HepG2 (cell line): Measurements from ENCODE around the gene PLCB1. TPM values are rescaled to one million over a fixed set of nuclear protein-coding genes. Genes with fewer than 3 reads are reported as not detected.

Experiments used
- ATAC-seq: fragments of 200-7000 bp; cut with Tn5 transposase; 3 replicates; pipeline ENCODE4 v1.9.1; 2020; ENCODE audit warnings: mild to moderate bottlenecking, moderate library complexity
- BruUV-seq: library from RNA; stranded (reverse); fragments of 400-500 nt; replicated peaks from 2 replicates; lab custom pipeline; 2021; lab: Mats Ljungman, UMichigan
- CTCF ChIA-PET: fragments of 300-600 bp; formaldehyde crosslinking; extraction: SDS; loops from one replicate; lab custom pipeline; 2021; ENCODE audit warnings: low total read pairs, inconsistent platforms, low intra/inter-chr PET ratio; lab: Yijun Ruan, JAX
- POLR2A ChIA-PET: fragments of 350-600 bp; sonication (Branson Sonifier 250); formaldehyde crosslinking; loops from one replicate; lab custom pipeline; 2020; ENCODE audit warnings: antibody characterized with exemption, inconsistent platforms; lab: Yijun Ruan, JAX
- DNase-seq: peaks from one replicate; pipeline ENCODE4 v3.0.0-alpha.2; 2015; ENCODE audit warnings: low spot score
- FAIRE-seq: peaks from 3 replicates; lab custom pipeline; 2011; peaks lifted over from hg19 to GRCh38; lab: Jason Lieb, UNC
- H2AFZ ChIP-seq: one replicate; pipeline ENCODE4 v1.6.1; 2011; ENCODE audit warnings: low read length, inconsistent platforms
- H3K27ac ChIP-seq: fragments of 300-600 bp; 3 replicates; pipeline ENCODE4 v1.8.0; 2011; ENCODE audit warnings: mixed run types, mild to moderate bottlenecking, mixed read lengths, low read length, inconsistent platforms; ENCODE audit not compliant: insufficient read depth; ENCODE audit errors: extremely low read length
- H3K27me3 ChIP-seq, 2 experiments: fragments of 200-600 bp in 1 of 2; 2 replicates in 1 of 2; 3 replicates in 1 of 2; pipeline versions ENCODE4 v1.6.0 to v1.8.0; 2011; ENCODE audit warnings: low read length in 2 of 2, mild to moderate bottlenecking in 2 of 2, moderate library complexity in 2 of 2, inconsistent platforms in 1 of 2; ENCODE audit not compliant: insufficient read depth in 2 of 2, control insufficient read depth in 1 of 2
- H3K36me3 ChIP-seq, 2 experiments: fragments of 200-600 bp in 1 of 2; replicated peaks in 1 of 2; 2 replicates in 1 of 2; 3 replicates in 1 of 2; pipeline versions ENCODE4 v1.5.1 to v1.8.0; 2011; ENCODE audit warnings: low read length in 2 of 2, inconsistent platforms in 1 of 2; ENCODE audit not compliant: insufficient read depth in 2 of 2, control insufficient read depth in 1 of 2
- H3K4me1 ChIP-seq: 2 replicates; pipeline ENCODE4 v1.5.1; 2012; ENCODE audit warnings: low read length, inconsistent platforms; ENCODE audit not compliant: insufficient read depth
- H3K4me2 ChIP-seq: 2 replicates; pipeline ENCODE4 v1.6.0; 2011; ENCODE audit warnings: low read depth, low read length, inconsistent platforms
- H3K4me3 ChIP-seq, 3 experiments: fragments of 200-600 bp in 1 of 3; sonication (generic), shearing (Covaris generic) in 1 of 3; replicated peaks in 1 of 3; 2 replicates each; pipeline ENCODE4 v1.5.1; 2011 to 2016; ENCODE audit warnings: low read length in 3 of 3, inconsistent platforms in 2 of 3, low read depth in 2 of 3, mild to moderate bottlenecking in 2 of 3, control low read depth in 1 of 3, mixed read lengths in 1 of 3; ENCODE audit not compliant: insufficient read depth in 1 of 3
- H3K79me2 ChIP-seq: one replicate; pipeline ENCODE4 v1.6.1; 2011; ENCODE audit warnings: low read length, inconsistent platforms; ENCODE audit not compliant: insufficient read depth
- H3K9ac ChIP-seq: 2 replicates; pipeline ENCODE4 v1.6.0; 2011; ENCODE audit warnings: mild to moderate bottlenecking, low read depth, low read length, inconsistent platforms; ENCODE audit not compliant: insufficient read depth
- H3K9me3 ChIP-seq: 2 replicates; pipeline ENCODE4 v1.5.1; 2012; ENCODE audit warnings: mild to moderate bottlenecking, low read length
- H4K20me1 ChIP-seq: 2 replicates; pipeline ENCODE4 v1.6.0; 2011; ENCODE audit warnings: inconsistent platforms, mild to moderate bottlenecking, low read length, moderate library complexity; ENCODE audit not compliant: insufficient read depth
- ATF7-NPFF ChIP-seq: sonication (generic); formaldehyde crosslinking; IDR thresholded peaks from 2 replicates; pipeline ENCODE4 v1.8.1; 2023; ENCODE audit warnings: mild to moderate bottlenecking, low read depth, missing genetic modification reagents, moderate library complexity
- CENPT ChIP-seq: sonication (generic); formaldehyde crosslinking; IDR thresholded peaks from 2 replicates; pipeline ENCODE4 v1.8.0; 2022; ENCODE audit warnings: low read depth, mild to moderate bottlenecking, moderate library complexity, missing genetic modification reagents
- EP300 ChIP-seq, 3 experiments: sonication (generic) in 1 of 3; formaldehyde crosslinking in 1 of 3; IDR thresholded peaks; 2 replicates each; pipeline versions ENCODE4 v1.5.1 to v1.6.1; 2011 to 2020; ENCODE audit warnings: low read depth in 2 of 3, low read length in 2 of 3, borderline replicate concordance in 1 of 3, improper control_type of control experiment in 1 of 3, mild to moderate bottlenecking in 1 of 3, missing genetic modification reagents in 1 of 3, moderate library complexity in 1 of 3
- HMGA1 ChIP-seq: sonication (generic); formaldehyde crosslinking; conservative IDR thresholded peaks from 2 replicates; pipeline ENCODE4 v1.4.0; 2020; ENCODE audit warnings: missing genetic modification reagents
- NR2F1 ChIP-seq, 2 experiments: fragments of 450-650 bp in 1 of 2; formaldehyde crosslinking in 1 of 2; IDR thresholded peaks; 2 replicates each; pipeline versions ENCODE4 v1.5.0 to v1.6.1; 2016 to 2020; ENCODE audit warnings: mild to moderate bottlenecking in 1 of 2, missing compliant biosample characterization in 1 of 2, missing genetic modification reagents in 1 of 2, moderate library complexity in 1 of 2
- NR2F2 ChIP-seq: IDR thresholded peaks from 2 replicates; pipeline ENCODE4 v1.6.1; 2012; ENCODE audit warnings: low read depth, inconsistent platforms, borderline replicate concordance
- RBFOX2 ChIP-seq: fragments of 200-400 bp; formaldehyde crosslinking; IDR thresholded peaks from 2 replicates; pipeline ENCODE4 v1.6.1; 2017; ENCODE audit warnings: low read depth, mild to moderate bottlenecking, low read length
- SALL1 ChIP-seq: sonication (generic); formaldehyde crosslinking; IDR thresholded peaks from 2 replicates; pipeline ENCODE4 v1.8.0; 2022; ENCODE audit warnings: mild to moderate bottlenecking, missing genetic modification reagents
- SETDB1 ChIP-seq: sonication (generic); formaldehyde crosslinking; IDR thresholded peaks from 2 replicates; pipeline ENCODE4 v1.5.1; 2020; ENCODE audit warnings: missing genetic modification reagents, mild to moderate bottlenecking, borderline replicate concordance
- SMAD1 ChIP-seq: sonication (generic); formaldehyde crosslinking; IDR thresholded peaks from 2 replicates; pipeline ENCODE4 v1.4.0; 2020; ENCODE audit warnings: missing genetic modification reagents, low read depth, mild to moderate bottlenecking, borderline replicate concordance
- SMARCC2 ChIP-seq: fragments of 450-650 bp; IDR thresholded peaks from 2 replicates; pipeline ENCODE4 v1.6.1; 2017; ENCODE audit warnings: antibody characterized with exemption, mild to moderate bottlenecking
- ZBTB3 ChIP-seq: sonication (generic); formaldehyde crosslinking; IDR thresholded peaks from 2 replicates; pipeline ENCODE4 v1.4.0; 2020; ENCODE audit warnings: low read depth, mild to moderate bottlenecking, moderate library complexity, missing genetic modification reagents, borderline replicate concordance
- ZNF20 ChIP-seq: sonication (generic); formaldehyde crosslinking; IDR thresholded peaks from 2 replicates; pipeline ENCODE4 v1.4.0; 2020; ENCODE audit warnings: mild to moderate bottlenecking, moderate library complexity, missing genetic modification reagents
- ZNF557 ChIP-seq: sonication (generic); formaldehyde crosslinking; IDR thresholded peaks from 2 replicates; pipeline ENCODE4 v1.4.0; 2020; ENCODE audit warnings: missing genetic modification reagents
- ZNF564 ChIP-seq: sonication (generic); formaldehyde crosslinking; IDR thresholded peaks from 2 replicates; pipeline ENCODE4 v1.8.1; 2023; ENCODE audit warnings: mild to moderate bottlenecking, missing genetic modification reagents
- ZNF605 ChIP-seq: sonication (generic); formaldehyde crosslinking; IDR thresholded peaks from 2 replicates; pipeline ENCODE4 v1.8.0; 2022; ENCODE audit warnings: mild to moderate bottlenecking, missing genetic modification reagents
- ZNF644 ChIP-seq: IDR thresholded peaks from 2 replicates; pipeline ENCODE4 v1.6.1; 2016; ENCODE audit warnings: low read depth
- ZSCAN25 ChIP-seq: sonication (generic); formaldehyde crosslinking; IDR thresholded peaks from 2 replicates; pipeline ENCODE4 v1.8.0; 2022; ENCODE audit warnings: mild to moderate bottlenecking, missing genetic modification reagents
- WGBS: methylation state at CpG from one replicate; pipeline ENCODE4 v1.1.6; 2017; ENCODE audit warnings: low lambda C conversion rate; 5-methylcytosine and 5-hydroxymethylcytosine counted together
- in situ Hi-C: cut with HindIII; loops from 2 replicates; pipeline ENCODE4 v1.10.0; 2017; ENCODE audit warnings: low pct_unique_long_range_greater_than_20kb; ENCODE audit not compliant: extremely low pct_ligation_motif_present
- intact Hi-C: fragments of 100-400 bp; cut with micrococcal nuclease; formaldehyde crosslinking; loops from one replicate; pipeline ENCODE4 v1.10.0; 2022; ENCODE audit not compliant: unreplicated experiment
- polyA plus RNA-seq, 8 experiments: library from polyadenylated mRNA; depleted of rRNA in 3 of 8; stranded (reverse) in 7 of 8; unstranded in 1 of 8; fragments of >200 nt; fragmentation: Illumina TruSeq in 4 of 8; extraction: Trizol in 4 of 8; gene quantifications; 2 replicates each; pipeline versions ENCODE4 v1.2.1 to v1.2.3, GENCODE V29; 2011 to 2016; ENCODE audit warnings: low read depth in 4 of 8, missing spikeins in 1 of 8, mixed read lengths in 1 of 8; ENCODE audit not compliant: insufficient read depth in 1 of 8
- total RNA-seq, 5 experiments: library from RNA; depleted of rRNA; stranded (reverse); fragments of >200 nt; fragmentation: Illumina TruSeq; extraction: Trizol; gene quantifications; 2 replicates each; pipeline ENCODE4 v1.2.3, GENCODE V29; 2016; ENCODE audit warnings: low read depth in 1 of 5
- TF ChIP-seq, protein P1 (sequence below): sonication (generic); formaldehyde crosslinking; conservative IDR thresholded peaks from 2 replicates; pipeline ENCODE4 v1.8.0; 2022; ENCODE audit warnings: missing genetic modification reagents
- TF ChIP-seq, protein P2 (sequence below): IDR thresholded peaks from 2 replicates; pipeline ENCODE4 v1.6.1; 2016; ENCODE audit warnings: mild to moderate bottlenecking
- TF ChIP-seq, protein P3 (sequence below): sonication (generic); formaldehyde crosslinking; IDR thresholded peaks from 2 replicates; pipeline ENCODE4 v1.4.0; 2020; ENCODE audit warnings: missing genetic modification reagents

Gene PLCB1
- total and polyA plus RNA-seq, 2 of the 13 experiments (the other 11 are each of a cell fraction or from before 2014, with no cell fraction given) = 42.4 to 55.9 TPM

- intact Hi-C loops = loop anchor here (1.0 to 5.0 kb wide), 4 partner anchors 12 to 53 kb away; partner anchors contain the start of gene PLCB1
- peak overlapping the region; percentile 59 for H3K27ac ChIP-seq
- no peak for TF ChIP-seq SMAD1 (CRISPR knock-in tag)
- no peak for TF ChIP-seq ZBTB3 (CRISPR knock-in tag)
- no peak for TF ChIP-seq NR2F2
- TF ChIP-seq ZNF557 = no peak
- no peak for TF ChIP-seq ZNF564
- TF ChIP-seq SALL1 = no peak
- TF ChIP-seq, protein P1, sequence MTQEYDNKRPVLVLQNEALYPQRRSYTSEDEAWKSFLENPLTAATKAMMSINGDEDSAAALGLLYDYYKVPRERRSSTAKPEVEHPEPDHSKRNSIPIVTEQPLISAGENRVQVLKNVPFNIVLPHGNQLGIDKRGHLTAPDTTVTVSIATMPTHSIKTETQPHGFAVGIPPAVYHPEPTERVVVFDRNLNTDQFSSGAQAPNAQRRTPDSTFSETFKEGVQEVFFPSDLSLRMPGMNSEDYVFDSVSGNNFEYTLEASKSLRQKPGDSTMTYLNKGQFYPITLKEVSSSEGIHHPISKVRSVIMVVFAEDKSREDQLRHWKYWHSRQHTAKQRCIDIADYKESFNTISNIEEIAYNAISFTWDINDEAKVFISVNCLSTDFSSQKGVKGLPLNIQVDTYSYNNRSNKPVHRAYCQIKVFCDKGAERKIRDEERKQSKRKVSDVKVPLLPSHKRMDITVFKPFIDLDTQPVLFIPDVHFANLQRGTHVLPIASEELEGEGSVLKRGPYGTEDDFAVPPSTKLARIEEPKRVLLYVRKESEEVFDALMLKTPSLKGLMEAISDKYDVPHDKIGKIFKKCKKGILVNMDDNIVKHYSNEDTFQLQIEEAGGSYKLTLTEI = no peak
- TF ChIP-seq RBFOX2 = no peak
- no peak for TF ChIP-seq SMARCC2
- no peak for TF ChIP-seq ZSCAN25 (CRISPR knock-in tag)
- TF ChIP-seq ZNF644 (CRISPR knock-in tag) = peak; percentile 54; the same call in 1 of the 2 replicates
- TF ChIP-seq, protein P2, sequence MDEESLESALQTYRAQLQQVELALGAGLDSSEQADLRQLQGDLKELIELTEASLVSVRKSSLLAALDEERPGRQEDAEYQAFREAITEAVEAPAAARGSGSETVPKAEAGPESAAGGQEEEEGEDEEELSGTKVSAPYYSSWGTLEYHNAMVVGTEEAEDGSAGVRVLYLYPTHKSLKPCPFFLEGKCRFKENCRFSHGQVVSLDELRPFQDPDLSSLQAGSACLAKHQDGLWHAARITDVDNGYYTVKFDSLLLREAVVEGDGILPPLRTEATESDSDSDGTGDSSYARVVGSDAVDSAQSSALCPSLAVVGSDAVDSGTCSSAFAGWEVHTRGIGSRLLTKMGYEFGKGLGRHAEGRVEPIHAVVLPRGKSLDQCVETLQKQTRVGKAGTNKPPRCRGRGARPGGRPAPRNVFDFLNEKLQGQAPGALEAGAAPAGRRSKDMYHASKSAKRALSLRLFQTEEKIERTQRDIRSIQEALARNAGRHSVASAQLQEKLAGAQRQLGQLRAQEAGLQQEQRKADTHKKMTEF (CRISPR knock-in tag) = no peak
- TF ChIP-seq, protein P3, sequence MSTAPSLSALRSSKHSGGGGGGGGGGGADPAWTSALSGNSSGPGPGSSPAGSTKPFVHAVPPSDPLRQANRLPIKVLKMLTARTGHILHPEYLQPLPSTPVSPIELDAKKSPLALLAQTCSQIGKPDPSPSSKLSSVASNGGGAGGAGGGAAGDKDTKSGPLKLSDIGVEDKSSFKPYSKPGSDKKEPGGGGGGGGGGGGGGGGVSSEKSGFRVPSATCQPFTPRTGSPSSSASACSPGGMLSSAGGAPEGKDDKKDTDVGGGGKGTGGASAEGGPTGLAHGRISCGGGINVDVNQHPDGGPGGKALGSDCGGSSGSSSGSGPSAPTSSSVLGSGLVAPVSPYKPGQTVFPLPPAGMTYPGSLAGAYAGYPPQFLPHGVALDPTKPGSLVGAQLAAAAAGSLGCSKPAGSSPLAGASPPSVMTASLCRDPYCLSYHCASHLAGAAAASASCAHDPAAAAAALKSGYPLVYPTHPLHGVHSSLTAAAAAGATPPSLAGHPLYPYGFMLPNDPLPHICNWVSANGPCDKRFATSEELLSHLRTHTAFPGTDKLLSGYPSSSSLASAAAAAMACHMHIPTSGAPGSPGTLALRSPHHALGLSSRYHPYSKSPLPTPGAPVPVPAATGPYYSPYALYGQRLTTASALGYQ (CRISPR knock-in tag) = no peak
- TF ChIP-seq SETDB1 (CRISPR knock-in tag) = no peak
- TF ChIP-seq CENPT (CRISPR knock-in tag) = no peak
- no peak for TF ChIP-seq ZNF20 (CRISPR knock-in tag)
- TF ChIP-seq EP300 (IDR thresholded peaks at IDR 0.05; ENCODE audit: low read depth in 2 of 2, low read length in 2 of 2) = no peak
- peak; percentile 26; the same call in 1 of the 2 replicates for TF ChIP-seq EP300 (CRISPR knock-in tag; IDR thresholded peaks at IDR 0.05; ENCODE audit: borderline replicate concordance)
- no peak for TF ChIP-seq ZNF605 (CRISPR knock-in tag)
- no peak for TF ChIP-seq NR2F1 (CRISPR knock-in tag; IDR thresholded peaks at IDR 0.05)
- no peak for TF ChIP-seq HMGA1
- TF ChIP-seq ATF7-NPFF (CRISPR knock-in tag) = no peak
Observed at GRCh38 chr20:8155812-8156211, 23.7 kb downstream of the PLCB1 start.

More at GRCh38 chr20:8155812-8156211, 23.7 kb downstream of the PLCB1 start:
- FAIRE-seq (no peak), DNase-seq (peak; percentile 47), ATAC-seq (peak; percentile 78)
- CTCF ChIA-PET = no interaction called here
- H3K9me3 ChIP-seq = peaks cover 18% of the 10 kb centered on the region
- no peaks in the 10 kb centered on the region for H3K27me3 ChIP-seq
- WGBS = 61% methylated on average over 2 of the region's 2 CpGs
- BruUV-seq = no TSS peak
- H4K20me1 ChIP-seq = no peaks in the 10 kb centered on the region
- peaks cover 50% of the 10 kb centered on the region for H3K4me1 ChIP-seq
- peaks cover 16% of the 10 kb centered on the region for H3K79me2 ChIP-seq
- peak overlapping the region; percentile 20 for H3K4me2 ChIP-seq
- in situ Hi-C loops = no loop called here
- peak overlapping the region; percentile 35; the same call in 1 of the 2 replicates for H3K9ac ChIP-seq
- H2AFZ ChIP-seq = no peak overlapping the region
- no peak overlapping the region; a peak in 1 of 6 replicates for H3K4me3 ChIP-seq
- peaks cover 6 to 35% of the 10 kb centered on the region in 2 experiments for H3K36me3 ChIP-seq
- POLR2A ChIA-PET = interaction anchor here (1.0 to 2.5 kb wide), 10 partner anchors 10 to 301 kb away, joined by 3 to 28 read pairs (median 4); no protein-coding TSS in a partner anchor
